Measurements from ENCODE around the gene LRRC3.
"Not testable (repeated sequence)": the region's sequence is repeated elsewhere in the genome, so short reads cannot be mapped to it uniquely, and the experiment has no call there.

Gene LRRC3

DNA sequence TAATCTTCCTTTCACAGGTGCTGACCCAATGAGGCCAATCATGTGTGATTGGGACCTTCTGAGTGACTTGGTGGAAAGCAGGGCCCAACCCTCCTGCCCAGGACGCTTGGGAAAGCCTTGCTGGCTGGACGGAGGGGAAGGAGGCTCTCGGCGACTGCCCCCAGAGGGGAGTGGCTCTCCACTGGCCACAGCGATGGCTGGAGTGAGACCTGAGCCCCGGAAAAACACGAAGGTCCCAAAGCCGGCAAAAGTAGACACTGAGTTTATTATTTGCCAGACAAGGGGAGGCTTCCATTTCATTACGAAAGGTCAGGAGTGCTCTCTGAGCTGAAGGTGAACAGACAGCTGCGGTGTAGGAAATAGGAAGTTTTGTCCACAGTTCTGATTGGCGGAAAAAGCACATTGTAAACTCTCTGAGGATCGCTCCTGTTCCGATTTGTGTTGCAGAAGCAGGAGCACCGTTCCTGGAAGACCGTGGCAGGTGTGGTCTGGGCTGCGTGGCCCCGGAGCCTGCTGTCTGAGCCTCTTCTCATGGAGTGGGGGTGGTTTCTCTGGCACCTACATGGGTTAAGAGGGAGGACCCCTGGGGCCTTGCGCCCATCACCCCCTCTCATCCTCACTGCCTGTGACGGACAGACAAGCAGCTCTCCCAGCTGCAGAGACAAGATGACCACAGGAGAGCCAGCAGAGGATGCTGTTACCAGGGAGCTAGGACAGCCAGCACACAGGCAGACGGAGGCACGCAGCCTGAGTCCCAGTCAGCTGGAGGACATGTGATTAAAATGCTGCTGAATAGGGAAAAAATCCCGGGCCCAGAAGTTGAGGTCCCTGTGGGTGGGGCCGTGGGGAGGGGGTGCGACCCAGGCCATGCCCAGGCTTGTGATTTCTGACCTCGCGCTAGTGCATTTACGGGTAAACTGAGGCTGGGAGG is 43.2 kb downstream of the LRRC3 start:
- no peak for DNase-seq

DNA sequence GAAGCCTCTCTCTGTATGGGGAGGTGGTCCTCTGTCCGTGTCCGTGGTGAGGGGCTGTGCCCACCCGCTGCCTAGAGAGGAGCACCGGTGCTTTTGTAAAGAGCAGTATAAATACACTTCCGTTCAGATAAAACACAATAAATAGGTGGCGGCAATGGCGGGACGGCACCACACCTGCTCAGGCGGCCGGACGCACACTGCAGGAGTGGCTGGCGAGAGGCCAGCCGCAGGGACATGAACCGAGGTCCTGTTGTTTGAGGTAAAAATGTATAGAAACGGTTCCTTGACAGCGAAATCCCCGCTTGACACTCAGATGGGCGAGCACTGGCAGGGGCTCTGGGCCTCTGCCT is 43.9 kb downstream of the LRRC3 start:
- DNase-seq = no peak

DNA sequence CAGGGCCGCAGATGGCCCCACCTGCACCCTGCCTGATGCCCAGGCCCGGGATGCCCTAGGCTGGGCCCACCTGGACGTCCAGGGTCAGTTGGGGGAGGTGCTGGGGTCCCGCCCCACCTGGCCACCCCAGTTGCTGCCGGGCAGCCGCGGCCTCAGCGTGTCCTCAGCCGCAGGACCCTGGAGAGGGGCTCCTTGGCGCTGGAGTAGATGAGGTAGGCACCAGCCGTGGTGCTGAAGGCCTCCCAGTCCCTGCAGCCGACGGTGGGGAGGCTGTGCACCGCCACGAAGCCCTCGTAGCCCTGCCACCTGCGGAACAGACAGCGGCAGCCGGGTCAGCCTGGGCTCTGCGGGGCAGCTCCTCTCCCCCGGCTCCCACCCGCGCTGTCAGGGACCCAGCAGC is 44.3 kb downstream of the LRRC3 start:
- no peak for DNase-seq

DNA sequence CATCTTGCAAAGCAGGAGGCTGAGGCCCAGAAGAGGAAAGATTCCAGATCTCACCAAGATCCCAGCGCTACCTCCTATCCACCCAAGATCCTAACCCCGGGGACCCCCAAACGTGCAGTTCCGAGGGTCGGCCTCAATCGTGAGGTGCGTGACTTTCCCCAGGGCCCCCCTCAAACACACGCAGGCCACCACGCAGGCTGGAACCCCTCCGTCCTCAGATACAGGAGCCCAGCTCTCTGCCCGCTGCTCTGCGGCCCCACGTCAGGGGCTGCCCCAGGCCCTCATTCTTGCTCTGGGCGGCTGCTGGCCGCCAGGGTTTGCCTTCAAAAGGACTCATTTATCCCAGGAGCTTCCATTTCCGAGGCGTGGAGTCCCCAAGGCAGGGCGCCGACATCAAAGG is 44.8 kb downstream of the LRRC3 start:
- no peak for DNase-seq

DNA sequence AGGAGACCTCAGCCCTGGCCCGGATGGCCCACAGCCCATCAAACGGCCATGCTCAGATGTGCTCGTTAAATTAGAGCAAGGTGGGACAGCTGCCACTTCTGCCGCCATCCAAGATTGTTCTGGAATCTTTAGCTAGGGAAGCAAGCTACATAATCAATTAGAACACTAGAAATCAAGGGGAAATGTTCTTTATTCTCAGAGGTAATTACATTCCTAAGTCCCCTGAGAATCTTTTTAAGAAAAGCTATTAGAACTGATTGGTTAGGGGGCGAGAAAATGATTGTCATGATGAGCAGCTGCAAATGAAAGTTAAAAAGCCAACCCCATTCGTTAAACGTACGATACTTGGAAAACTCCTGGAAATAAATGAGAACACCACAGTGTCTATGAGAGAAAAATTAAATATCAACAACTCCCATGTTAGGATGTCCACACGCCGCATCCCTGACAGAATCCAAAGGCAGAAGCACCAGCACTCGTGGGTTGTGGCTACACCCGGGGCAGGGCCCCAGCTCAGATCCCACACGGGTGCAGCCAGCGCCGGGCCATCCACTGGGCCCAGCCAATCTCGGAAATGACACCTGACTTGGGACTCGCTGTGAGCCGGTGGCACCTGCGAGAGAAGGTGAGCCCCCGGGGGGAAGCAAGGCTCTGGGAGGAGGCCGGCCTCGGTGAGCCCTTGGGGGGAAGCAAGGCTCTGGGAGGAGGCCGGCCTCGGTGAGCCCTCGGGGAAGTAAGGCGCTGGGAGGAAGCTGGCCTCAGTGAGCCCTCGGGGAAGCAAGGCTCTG is 47.1 kb downstream of the LRRC3 start:
- no peak for DNase-seq

DNA sequence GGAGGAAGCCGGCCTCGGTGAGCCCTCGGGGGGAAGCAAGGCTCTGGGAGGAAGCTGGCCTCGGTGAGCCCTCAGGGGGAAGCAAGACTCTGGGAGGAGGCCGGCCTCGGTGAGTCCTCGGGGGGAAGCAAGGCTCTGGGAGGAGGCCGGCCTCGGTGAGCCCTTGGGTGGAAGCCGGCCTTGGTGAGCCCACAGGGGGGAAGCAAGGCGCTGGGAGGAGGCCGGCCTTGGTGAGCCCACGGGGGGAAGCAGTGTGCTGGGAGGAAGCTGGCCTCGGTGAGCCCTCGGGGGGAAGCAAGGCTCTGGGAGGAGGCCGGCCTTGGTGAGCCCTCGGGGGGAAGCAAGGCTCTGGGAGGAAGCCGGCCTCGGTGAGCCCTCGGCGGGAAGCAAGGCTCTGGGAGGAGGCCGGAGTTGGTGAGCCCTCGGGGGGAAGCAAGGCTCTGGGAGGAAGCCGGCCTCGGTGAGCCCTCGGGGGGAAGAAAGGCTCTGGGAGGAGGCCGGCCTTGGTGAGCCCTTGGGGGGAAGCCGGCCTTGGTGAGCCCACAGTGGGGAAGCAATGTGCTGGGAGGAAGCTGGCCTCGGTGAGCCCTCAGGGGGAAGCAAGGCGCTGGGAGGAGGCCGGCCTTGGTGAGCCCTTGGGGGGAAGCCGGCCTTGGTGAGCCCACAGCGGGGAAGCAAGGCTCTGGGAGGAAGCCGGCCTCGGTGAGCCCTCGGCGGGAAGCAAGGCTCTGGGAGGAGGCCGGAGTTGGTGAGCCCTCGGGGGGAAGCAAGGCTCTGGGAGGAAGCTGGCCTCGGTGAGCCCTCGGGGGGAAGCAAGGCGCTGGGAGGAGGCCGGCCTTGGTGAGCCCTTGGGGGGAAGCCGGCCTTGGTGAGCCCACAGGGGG is 47.9 kb downstream of the LRRC3 start:
- DNase-seq = not testable (repeated sequence)

DNA sequence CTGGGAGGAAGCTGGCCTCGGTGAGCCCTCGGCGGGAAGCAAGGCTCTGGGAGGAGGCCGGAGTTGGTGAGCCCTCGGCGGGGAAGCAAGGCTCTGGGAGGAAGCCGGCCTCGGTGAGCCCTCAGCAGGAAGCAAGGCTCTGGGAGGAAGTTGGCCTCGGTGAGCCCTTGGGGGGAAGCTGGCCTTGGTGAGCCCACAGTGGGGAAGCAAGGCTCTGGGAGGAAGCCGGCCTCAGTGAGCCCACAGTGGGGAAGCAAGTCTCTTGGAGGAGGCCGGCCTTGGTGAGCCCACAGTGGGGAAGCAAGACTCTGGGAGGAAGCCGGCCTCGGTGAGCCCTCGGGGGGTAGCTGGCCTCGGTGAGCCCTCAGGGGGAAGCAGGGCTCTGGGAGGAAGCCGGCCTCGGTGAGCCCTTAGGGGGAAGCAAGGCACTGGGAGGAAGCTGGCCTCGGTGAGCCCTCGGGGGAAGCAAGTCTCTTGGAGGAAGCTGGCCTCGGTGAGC is 48.6 kb downstream of the LRRC3 start:
- no peak for DNase-seq

DNA sequence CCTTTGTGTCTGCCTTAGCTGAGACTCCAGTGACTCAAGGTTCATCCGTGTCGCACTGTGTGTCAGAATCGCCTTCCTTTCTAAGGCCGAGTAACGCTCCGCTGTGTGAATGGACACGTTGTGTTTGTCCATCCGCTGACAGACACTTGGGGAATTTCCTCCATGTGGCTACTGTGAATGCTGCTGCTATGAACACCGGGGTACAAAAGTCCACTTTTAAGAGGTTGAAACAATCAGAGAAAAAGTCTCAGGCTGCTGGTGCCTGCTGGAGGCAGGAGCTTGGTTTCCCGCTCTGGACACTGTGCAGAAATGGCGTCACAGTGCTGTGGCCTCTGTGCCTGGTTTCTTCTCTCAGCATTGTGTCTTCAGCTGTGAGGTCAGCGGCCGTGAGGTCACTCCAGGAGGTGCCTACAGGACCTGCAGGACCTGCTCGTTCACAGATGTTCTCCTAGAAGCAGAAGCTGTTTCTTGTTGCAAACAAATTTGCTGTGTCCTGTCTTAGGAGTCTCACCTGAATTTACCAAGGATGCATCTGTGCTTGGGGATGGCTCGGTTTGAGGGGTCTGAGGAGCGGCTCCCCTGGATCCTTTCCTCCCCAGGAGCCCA is 50.5 kb downstream of the LRRC3 start:
- DNase-seq = no peak

DNA sequence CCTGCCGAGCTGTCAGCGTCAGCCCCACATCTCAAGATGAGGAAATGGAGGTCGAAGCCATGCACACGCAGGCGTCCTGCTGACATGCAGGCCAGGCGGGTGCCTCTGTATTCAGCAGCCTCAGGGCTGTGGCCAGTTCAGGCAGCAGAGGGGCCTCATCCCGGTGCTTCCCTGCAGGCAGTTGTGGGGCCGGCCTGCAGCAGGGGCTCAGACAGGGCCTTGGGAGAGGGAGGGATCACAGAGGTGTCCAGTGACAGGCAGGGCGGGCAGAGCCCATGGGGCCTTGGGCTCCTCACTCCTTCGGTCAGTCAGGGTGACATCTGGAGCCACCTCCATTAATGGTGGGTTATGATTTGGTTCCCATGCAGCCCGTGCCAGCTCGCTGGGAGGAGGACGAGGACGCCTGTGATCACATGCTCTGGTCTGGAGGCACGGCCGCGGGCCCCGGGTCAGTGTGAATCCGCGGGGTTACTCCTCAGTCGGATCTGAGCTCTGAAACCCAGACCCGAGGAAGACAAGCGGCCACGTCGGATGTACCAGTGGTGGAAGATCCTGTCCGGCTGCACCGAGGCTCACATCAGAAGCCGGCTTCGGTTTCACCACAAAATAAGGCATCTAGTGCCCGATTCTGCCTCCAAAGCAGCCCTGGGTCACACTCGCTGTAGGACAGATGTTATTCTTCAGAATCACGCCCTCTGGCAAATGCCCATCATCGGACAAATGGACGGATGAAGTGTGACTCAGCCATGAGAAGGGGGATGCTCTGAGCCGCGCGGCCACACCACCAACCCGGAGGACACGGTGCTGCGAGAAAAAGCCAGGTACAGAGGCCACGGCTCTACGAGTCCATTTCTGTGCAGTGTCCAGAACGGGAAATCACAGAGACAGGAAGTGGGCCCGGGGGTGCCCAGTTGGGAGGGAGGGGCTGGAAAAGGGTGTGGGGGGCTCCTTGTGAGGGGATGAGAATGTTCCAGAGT is 51.3 kb downstream of the LRRC3 start:
- DNase-seq = no peak

DNA sequence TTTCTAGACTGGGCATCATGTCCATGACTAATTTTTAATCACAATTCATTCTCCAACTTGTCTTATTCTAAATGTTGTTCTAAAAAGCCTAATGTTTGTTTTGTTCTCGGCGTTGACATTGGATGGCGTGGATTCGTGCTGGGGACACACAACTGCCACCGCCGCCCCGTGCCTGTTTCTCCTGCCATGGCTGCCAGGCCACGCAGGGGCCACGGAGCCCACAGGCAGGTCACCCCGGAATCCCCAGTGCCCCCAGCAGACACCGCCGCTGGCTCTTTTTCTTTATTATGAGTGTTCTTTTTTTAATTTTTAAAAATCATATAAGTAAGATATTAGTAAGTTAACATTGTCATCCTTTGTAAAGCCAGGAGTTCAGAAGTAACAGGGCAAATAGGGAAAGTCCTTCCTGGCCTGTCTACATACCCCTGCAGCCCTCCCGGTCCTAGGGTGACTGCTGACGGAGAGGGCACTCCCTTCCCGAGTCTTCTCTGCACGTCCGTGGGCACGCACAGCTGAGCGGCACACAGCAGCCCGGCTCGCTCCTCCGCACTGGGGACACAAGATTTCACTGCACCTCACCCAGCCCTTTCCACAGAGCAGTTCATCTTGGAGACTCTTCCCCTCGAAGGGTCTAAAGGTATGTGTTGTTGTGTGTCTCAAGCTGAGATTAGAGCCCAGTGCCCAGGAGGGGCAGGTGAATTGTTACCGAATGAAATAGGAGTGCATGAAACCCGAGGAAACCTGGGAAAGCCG is 52.5 kb downstream of the LRRC3 start:
- DNase-seq = no peak

DNA sequence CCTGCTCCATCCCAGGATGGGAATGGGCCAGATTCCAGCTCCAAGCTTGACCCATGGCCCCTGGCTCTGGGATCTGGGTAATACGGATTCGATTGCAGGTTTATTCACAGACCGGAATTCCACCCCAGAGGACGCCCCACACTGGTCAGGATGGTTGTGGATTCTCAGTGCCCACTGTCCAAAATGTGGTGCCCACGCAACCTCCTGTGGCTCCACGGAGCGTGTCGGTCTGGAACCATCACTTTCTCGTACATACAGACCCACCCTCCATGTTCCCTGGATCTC is 53.1 kb downstream of the LRRC3 start:
- no peak for DNase-seq

DNA sequence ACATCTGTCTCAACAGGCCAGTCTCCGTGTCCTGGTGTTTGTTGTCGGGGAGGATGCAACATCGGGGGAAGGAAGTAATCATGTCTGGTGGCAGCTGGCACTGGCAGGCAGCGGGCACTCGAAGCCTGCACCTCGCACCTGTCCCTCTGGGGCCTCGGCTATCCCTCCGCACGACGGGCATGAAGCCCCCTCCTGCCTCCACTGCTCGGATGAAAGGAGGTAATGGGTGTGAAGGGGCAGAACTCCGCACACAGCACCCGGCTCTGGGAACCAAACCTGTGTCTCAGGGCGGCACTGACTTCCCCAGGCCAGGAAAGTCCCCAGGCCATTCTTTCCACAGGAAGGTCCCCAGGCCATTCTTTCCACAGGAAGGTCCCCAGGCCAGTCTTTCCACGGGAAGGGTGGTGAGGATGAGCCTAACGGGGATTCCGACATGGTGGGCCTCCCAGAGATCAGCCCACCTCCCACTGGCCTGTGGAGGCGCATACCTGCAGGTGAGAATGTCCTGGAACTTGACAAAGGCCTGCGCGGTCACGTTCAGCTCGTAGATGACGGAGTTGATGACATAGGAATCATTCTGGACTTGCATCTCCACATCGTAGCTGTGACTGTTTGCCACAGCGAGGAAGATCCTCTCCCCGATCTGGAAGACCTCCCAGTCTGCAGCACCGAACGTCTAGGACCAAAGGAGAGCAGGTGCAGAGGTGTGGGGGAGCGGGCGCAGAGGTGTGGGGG is 53.6 kb downstream of the LRRC3 start:
- no peak for DNase-seq

DNA sequence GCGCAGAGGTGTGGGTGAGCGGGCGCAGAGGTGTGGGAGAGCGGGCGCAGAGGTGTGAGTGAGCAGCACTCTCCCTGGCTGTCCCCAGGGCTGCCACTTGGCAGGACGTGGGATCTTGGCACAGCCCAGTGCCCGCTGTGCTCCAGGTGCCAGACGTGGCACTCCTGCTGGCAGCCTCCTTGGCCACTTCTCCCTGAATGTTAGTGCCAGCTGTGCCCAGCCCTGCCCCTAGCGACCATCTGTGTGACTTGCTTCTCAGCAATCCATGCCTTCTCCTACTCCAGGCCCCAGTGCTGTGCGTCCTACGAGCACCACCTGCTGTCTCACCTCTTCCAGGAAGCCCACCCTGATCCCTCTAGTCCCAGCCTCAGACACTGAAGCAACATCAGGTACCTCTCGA is 54.2 kb downstream of the LRRC3 start:
- DNase-seq = peak; percentile 85

DNA sequence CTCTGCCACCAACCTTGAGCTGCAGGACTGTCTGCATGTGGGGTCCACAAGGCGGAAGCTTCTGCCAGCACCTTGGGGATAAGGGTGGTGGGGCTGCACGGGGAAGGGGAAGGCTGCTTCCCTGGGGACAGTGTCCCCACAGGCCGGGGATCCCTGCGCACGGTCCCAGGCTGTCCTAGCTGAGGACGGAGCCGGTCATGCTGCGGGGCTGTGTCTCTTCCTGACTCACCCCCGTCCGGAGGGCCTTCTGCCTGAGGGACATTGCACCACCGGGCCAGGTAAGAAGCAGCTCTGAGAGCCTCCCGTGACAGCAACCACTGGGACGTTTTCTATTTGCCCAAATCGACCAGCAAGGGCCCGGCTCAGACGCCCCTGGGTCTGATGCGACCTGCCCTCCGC is 54.8 kb downstream of the LRRC3 start:
- DNase-seq = no peak

DNA sequence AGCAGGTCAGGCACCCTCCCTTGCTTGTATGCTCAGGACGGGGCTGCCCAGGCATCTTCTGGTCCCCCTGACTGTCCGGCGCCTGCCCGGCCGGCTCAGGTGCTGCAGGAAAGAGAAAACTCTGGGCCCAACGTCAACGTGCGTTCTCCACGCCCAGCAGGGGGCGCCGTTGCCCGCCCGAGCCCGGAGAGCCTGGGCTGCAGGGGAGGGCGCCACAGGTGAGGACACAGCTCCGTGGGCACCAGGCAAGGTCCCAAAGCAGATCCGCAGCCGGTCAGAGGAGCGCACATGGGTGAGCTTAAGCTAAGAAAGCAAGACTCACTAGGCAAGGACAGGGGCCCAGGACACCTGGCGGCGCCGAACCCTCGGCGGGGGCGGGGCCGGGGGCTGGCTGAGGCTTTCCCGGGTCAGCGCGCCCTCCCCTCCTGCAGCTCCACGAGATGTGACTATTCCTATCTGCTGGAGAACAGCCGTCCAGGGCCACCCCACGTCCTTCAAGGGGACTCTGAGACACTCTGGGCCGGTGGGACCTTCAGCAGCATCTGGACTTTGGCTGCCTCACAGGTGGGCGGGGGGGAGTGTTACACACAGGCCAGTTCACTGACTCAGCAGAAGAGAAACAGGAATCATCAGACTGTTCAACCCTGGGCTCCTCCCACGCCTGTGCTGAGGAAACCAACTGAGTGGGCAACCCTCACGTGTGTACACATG is 55.4 kb downstream of the LRRC3 start:
- peak; percentile 41 for DNase-seq

DNA sequence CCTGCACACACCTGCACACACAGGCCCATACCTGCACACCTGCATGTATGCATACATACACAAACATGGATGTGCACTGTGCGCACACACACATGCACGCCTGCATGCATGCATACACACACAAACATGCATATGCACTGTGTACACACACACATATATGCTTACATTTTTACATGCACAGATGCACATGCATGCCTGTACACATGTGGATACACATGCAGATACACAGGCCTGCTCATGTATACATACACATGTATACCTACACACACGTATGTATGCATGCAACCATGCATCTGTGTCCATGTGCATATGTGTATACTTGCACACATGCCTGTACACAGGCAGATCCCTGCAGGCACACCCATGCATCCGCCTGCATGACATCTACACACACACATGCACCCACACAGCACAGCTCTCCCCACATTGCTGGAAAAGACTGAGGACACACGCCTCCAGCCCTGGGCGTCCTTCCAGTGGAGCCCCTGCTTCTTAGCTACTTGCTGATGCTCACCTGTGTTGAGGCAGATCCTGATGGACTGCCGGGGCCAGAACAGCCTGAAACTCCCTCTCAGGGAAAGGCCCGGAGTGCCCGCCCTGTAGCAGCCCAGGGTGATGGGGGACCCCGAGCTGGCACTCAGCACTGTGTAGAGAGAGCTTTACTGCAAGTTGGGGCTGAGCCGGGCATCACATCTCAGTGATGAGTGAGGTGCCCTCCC is 56.1 kb downstream of the LRRC3 start:
- DNase-seq = no peak

Data from NCI-H2171 (cell line).